ENCODE measurements around the gene WASHC2A.
"Not testable (repeated sequence)": the region's sequence is repeated elsewhere in the genome, so short reads cannot be mapped to it uniquely, and the experiment has no call there.

WASHC2A gene

GRCh38 chr10:50061548-50061947 is 6.2 kb upstream of the WASHC2A start:
- not testable (repeated sequence) for DNase-seq

- no peak for DNase-seq
Observed at GRCh38 chr10:50063100-50063499, 4.7 kb upstream of the WASHC2A start.

GRCh38 chr10:50068352-50068659 is 552 bp downstream of the WASHC2A start:
- DNase-seq, result not testable (repeated sequence)

GRCh38 chr10:50075139-50075538 is 7.4 kb downstream of the WASHC2A start:
- not testable (repeated sequence) for DNase-seq

- not testable (repeated sequence) for DNase-seq
Observed at GRCh38 chr10:50075544-50075943, 7.8 kb downstream of the WASHC2A start.

- not testable (repeated sequence) for DNase-seq
Observed at GRCh38 chr10:50091304-50091703, 23.6 kb downstream of the WASHC2A start.

GRCh38 chr10:50092928-50093327 is 25.2 kb downstream of the WASHC2A start:
- DNase-seq, result not testable (repeated sequence)

- DNase-seq, result not testable (repeated sequence)
Observed at GRCh38 chr10:50094630-50095029, 26.9 kb downstream of the WASHC2A start.

- not testable (repeated sequence) for DNase-seq
Observed at GRCh38 chr10:50095402-50095801, 27.6 kb downstream of the WASHC2A start.

GRCh38 chr10:50096722-50097121 is 29.0 kb downstream of the WASHC2A start:
- DNase-seq, result not testable (repeated sequence)

- DNase-seq, result not testable (repeated sequence)
Observed at GRCh38 chr10:50098645-50099044, 30.9 kb downstream of the WASHC2A start.

- DNase-seq, result not testable (repeated sequence)
Observed at GRCh38 chr10:50101139-50101582, 33.4 kb downstream of the WASHC2A start.

GRCh38 chr10:50101747-50102146 is 34.0 kb downstream of the WASHC2A start:
- not testable (repeated sequence) for DNase-seq

GRCh38 chr10:50102267-50102666 is 34.5 kb downstream of the WASHC2A start:
- not testable (repeated sequence) for DNase-seq

- not testable (repeated sequence) for DNase-seq
Observed at GRCh38 chr10:50108999-50109698, 41.4 kb downstream of the WASHC2A start.

GRCh38 chr10:50112419-50113112 is 44.8 kb downstream of the WASHC2A start:
- not testable (repeated sequence) for DNase-seq

GRCh38 chr10:50126765-50127164 is 59.0 kb downstream of the WASHC2A start:
- DNase-seq, result not testable (repeated sequence)

- not testable (repeated sequence) for DNase-seq
Observed at GRCh38 chr10:50127770-50128292, 60.1 kb downstream of the WASHC2A start.

- DNase-seq, result not testable (repeated sequence)
Observed at GRCh38 chr10:50131245-50131965, 63.7 kb downstream of the WASHC2A start.

- not testable (repeated sequence) for DNase-seq
Observed at GRCh38 chr10:50132322-50132721, 64.6 kb downstream of the WASHC2A start.

- DNase-seq, result not testable (repeated sequence)
Observed at GRCh38 chr10:50132841-50133240, 65.1 kb downstream of the WASHC2A start.

- not testable (repeated sequence) for DNase-seq
Observed at GRCh38 chr10:50143512-50144174, 75.9 kb downstream of the WASHC2A start.

GRCh38 chr10:50145575-50145974 is 77.8 kb downstream of the WASHC2A start:
- DNase-seq, result not testable (repeated sequence)

Data from KG1 (cell line).